Activated T-helper 1 cell treated with anti-CD3 and anti-CD28 coated beads, Interleukin-12 subunit alpha, Interleukin-12 subunit beta, Interleukin-2, Interleukin-4 antibody, amounts not matched to agents 30 ng/mL and 10 ng/mL and 1 ng/mL, durations not matched to agents 14 hours and 24 hours and 36 hours (primary cell): ENCODE measurements around the gene C3orf80. TPM values are rescaled to one million over a fixed set of nuclear protein-coding genes. Genes with fewer than 3 reads are reported as not detected.

Experiments
- DNase-seq: peaks from one replicate; pipeline ENCODE4 v3.0.0; 2021; ENCODE audit warnings: low spot score
- H3K27ac Mint-ChIP-seq: one replicate; pipeline ENCODE4 v1.8.0; 2021; ENCODE audit warnings: mild to moderate bottlenecking, mixed read lengths
- H3K27me3 Mint-ChIP-seq: one replicate; pipeline ENCODE4 v1.8.0; 2022; ENCODE audit warnings: mild to moderate bottlenecking, moderate library complexity, mixed read lengths; ENCODE audit not compliant: insufficient read depth
- H3K36me3 Mint-ChIP-seq: one replicate; pipeline ENCODE4 v1.8.0; 2021; ENCODE audit warnings: low read depth, mixed read lengths
- H3K4me1 Mint-ChIP-seq: one replicate; pipeline ENCODE4 v1.8.0; 2021; ENCODE audit warnings: low read depth, mixed read lengths
- H3K4me3 Mint-ChIP-seq: one replicate; pipeline ENCODE4 v1.8.0; 2021; ENCODE audit warnings: mild to moderate bottlenecking, moderate library complexity, mixed read lengths
- H3K9me3 Mint-ChIP-seq: one replicate; pipeline ENCODE4 v1.8.0; 2021; ENCODE audit warnings: mixed read lengths
- intact Hi-C: fragments of 100-400 bp; cut with micrococcal nuclease; formaldehyde crosslinking; loops from one replicate; pipeline ENCODE4 v1.15.1; 2024
- total RNA-seq: library from RNA; stranded (reverse); gene quantifications from 2 replicates; pipeline ENCODE4 v1.2.3, GENCODE V29; 2022

Gene C3orf80
- total RNA-seq, 1 donor from 2014 or later, result 0.18 TPM

DNA sequence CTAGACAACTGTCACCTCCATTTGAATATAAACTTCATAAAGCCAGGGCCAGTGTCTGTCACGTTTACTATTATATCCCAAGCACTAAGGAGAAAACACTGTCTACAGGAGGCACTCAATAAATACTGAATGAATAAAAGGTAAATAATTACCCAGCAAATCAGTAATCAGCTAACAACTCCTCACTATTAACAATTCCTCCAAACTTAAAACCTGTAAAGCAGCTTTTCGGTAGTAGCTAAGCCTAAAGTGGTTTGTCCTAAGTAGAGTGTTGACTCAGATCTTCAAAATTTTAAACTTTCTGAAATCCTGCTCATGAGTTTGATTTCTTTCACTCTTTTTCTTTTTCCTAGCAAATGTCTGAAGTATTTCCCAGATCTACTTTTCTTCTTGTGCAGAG, 39.9 kb downstream of the C3orf80 start:
- Mint-ChIP-seq H3K27me3 (no peaks in the 10 kb centered on the region), H3K4me1 (peaks cover 7% of the 10 kb centered on the region), H3K36me3 (peaks cover 7% of the 10 kb centered on the region), H3K4me3 (no peak overlapping the region), H3K27ac (no peak overlapping the region), H3K9me3 (no peaks in the 10 kb centered on the region)
- intact Hi-C loops, result no loop called here
- DNase-seq, result no peak

Other genes with a start within 250 kb of the C3orf80 start
- gene IL12A, start 236.6 kb upstream of the C3orf80 start, total RNA-seq, result 0.34 and 0.37 TPM in 2 replicates
- gene IFT80, start 173.8 kb downstream of the C3orf80 start, total RNA-seq, result 14.0 and 14.8 TPM in 2 replicates
- gene SMC4, start 174.2 kb downstream of the C3orf80 start, total RNA-seq, result 163 and 164 TPM in 2 replicates
- 33.1 and 33.2 TPM in 2 replicates for gene TRIM59, start 224.4 kb downstream of the C3orf80 start, total RNA-seq